Mucosa of descending colon (tissue), 3 donors: ENCODE data around the gene ULBP1. TPM values are rescaled to one million over a fixed set of nuclear protein-coding genes. Genes with fewer than 3 reads are reported as not detected.
A peak's percentile ranks its signal among the peaks of the same experiment; 100 is the strongest.
"Not testable (repeated sequence)": the region's sequence is repeated elsewhere in the genome, so short reads cannot be mapped to it uniquely, and the experiment has no call there.

ENCODE experiments used
- ATAC-seq: fragments of 200-7000 bp; cut with Tn5 transposase; one replicate; pipeline ENCODE4 v1.9.1; 2020; ENCODE audit warnings: mild to moderate bottlenecking, moderate library complexity
- DNase-seq, 3 donors: peaks; one replicate each; pipeline ENCODE4 v3.0.0-alpha.2; 2020
- H3K36me3 ChIP-seq: fragments of 200-600 bp; one replicate; pipeline ENCODE4 v1.8.0; 2021; ENCODE audit warnings: low read depth, mild to moderate bottlenecking
- H3K4me1 ChIP-seq: fragments of 200-600 bp; one replicate; pipeline ENCODE4 v1.8.0; 2021; ENCODE audit warnings: low read depth, mild to moderate bottlenecking
- H3K4me3 ChIP-seq: fragments of 200-600 bp; one replicate; pipeline ENCODE4 v1.8.0; 2021; ENCODE audit warnings: mild to moderate bottlenecking
- H3K9me3 ChIP-seq: fragments of 200-600 bp; one replicate; pipeline ENCODE4 v1.8.0; 2021; ENCODE audit warnings: mild to moderate bottlenecking
- CTCF ChIP-seq: fragments of 200-600 bp; IDR thresholded peaks from one replicate; pipeline ENCODE4 v1.8.0; 2022; ENCODE audit warnings: antibody characterized with exemption, mild to moderate bottlenecking
- intact Hi-C, 2 donors: fragments of 100-400 bp; cut with DNase I in 1 of 2; cut with micrococcal nuclease in 1 of 2; formaldehyde crosslinking; loops; one replicate each; pipeline versions ENCODE4 v1.11.0 to v1.11.1; 2022; cut with DNase I, micrococcal nuclease
- total RNA-seq, 3 donors: library from RNA; stranded (reverse); fragmentation: NEBNext Ultra II Directional in 2 of 3; extraction: Animal tissue kit (Norgen Biotek cat#: 25700) in 2 of 3; gene quantifications; one replicate each; pipeline versions ENCODE4 v1.2.1 to v1.2.4, GENCODE V29; 2021 to 2023
- donor health status: DM: no; HTN: no; CAD: no; lungs with moderate emphysema.
- donor health status: DM: no; HTN: no; CAD: no.
- donor health status: DM: no; HTN: yes; CAD: no.

ULBP1 gene
- total RNA-seq, 3 donors from 2014 or later, result not detected

GRCh38 chr6:149941583-149942460 lies 21.9 kb upstream of the ULBP1 start, which contains the start of gene ULBP2:
Gene ULBP2, plus strand, starts transcription at chr6:149942014. Its CDS starts 59 bp downstream, at chr6:149942073.
- H3K4me1 ChIP-seq, result peaks cover 23% of the 10 kb centered on the region
- H3K36me3 ChIP-seq, result no peaks in the 10 kb centered on the region
- ATAC-seq (peak; percentile 93), DNase-seq (peak; percentile 83 to 89 (median 86))
- no peak for TF ChIP-seq CTCF
- intact Hi-C loops, result no loop called here
- H3K9me3 ChIP-seq, result no peaks in the 10 kb centered on the region
- H3K4me3 ChIP-seq, result no peak within 1 kb of the TSS

- TF ChIP-seq CTCF, result no peak
- H3K9me3 ChIP-seq, result no peaks in the 10 kb centered on the region
- DNase-seq (no peak), ATAC-seq (no peak)
- intact Hi-C loops, result no loop called here
- H3K4me1 ChIP-seq, result peaks cover 23% of the 10 kb centered on the region
- H3K36me3 ChIP-seq, result no peaks in the 10 kb centered on the region
- H3K4me3 ChIP-seq, result no peak overlapping the region
These were observed 21.3 kb upstream of the ULBP1 start for GRCh38 chr6:149942461-149942829.

- DNase-seq, H3K36me3 ChIP-seq, ATAC-seq, H3K9me3 ChIP-seq, H3K4me3 ChIP-seq, intact Hi-C loops: not testable (repeated sequence)
- H3K4me1 ChIP-seq, result peaks cover 21% of the 10 kb centered on the region
These were observed 20.4 kb upstream of the ULBP1 start for GRCh38 chr6:149943321-149943720.

GRCh38 chr6:149945276-149945675 lies 18.5 kb upstream of the ULBP1 start:
- H3K9me3 ChIP-seq, DNase-seq, intact Hi-C loops, H3K36me3 ChIP-seq, H3K4me3 ChIP-seq, ATAC-seq: not testable (repeated sequence)
- H3K4me1 ChIP-seq, result peaks cover 13% of the 10 kb centered on the region

- DNase-seq, H3K9me3 ChIP-seq, H3K4me1 ChIP-seq, intact Hi-C loops, ATAC-seq, H3K4me3 ChIP-seq, H3K36me3 ChIP-seq: not testable (repeated sequence)
These were observed 17.1 kb upstream of the ULBP1 start for GRCh38 chr6:149946631-149947030.

GRCh38 chr6:149947533-149947932 lies 16.2 kb upstream of the ULBP1 start:
- ATAC-seq, H3K4me1 ChIP-seq, intact Hi-C loops: not testable (repeated sequence)

GRCh38 chr6:149948011-149948410 lies 15.7 kb upstream of the ULBP1 start:
- Histone ChIP-seq H3K4me1 (no peaks in the 10 kb centered on the region), H3K9me3 (no peaks in the 10 kb centered on the region), H3K36me3 (no peaks in the 10 kb centered on the region), H3K4me3 (no peak overlapping the region)
- DNase-seq, result no peak
- intact Hi-C loops, result no loop called here
- no peak for ATAC-seq
- no peak for TF ChIP-seq CTCF

More at GRCh38 chr6:149947533-149947932, 16.2 kb upstream of the ULBP1 start:
- not testable (repeated sequence) for H3K9me3 ChIP-seq, DNase-seq, H3K4me3 ChIP-seq, H3K36me3 ChIP-seq
